Activated T-cell treated with anti-CD3 and anti-CD28 coated beads for 4 hours (primary cell): Measurements from ENCODE around the gene SLC35F5.
A peak's percentile ranks its signal among the peaks of the same experiment; 100 is the strongest.
"Not testable (repeated sequence)": the region's sequence is repeated elsewhere in the genome, so short reads cannot be mapped to it uniquely, and the experiment has no call there.

Experiments used
- DNase-seq: peaks from one replicate; pipeline ENCODE4 v3.0.0-alpha.2; 2020

The SLC35F5 gene, protein sequence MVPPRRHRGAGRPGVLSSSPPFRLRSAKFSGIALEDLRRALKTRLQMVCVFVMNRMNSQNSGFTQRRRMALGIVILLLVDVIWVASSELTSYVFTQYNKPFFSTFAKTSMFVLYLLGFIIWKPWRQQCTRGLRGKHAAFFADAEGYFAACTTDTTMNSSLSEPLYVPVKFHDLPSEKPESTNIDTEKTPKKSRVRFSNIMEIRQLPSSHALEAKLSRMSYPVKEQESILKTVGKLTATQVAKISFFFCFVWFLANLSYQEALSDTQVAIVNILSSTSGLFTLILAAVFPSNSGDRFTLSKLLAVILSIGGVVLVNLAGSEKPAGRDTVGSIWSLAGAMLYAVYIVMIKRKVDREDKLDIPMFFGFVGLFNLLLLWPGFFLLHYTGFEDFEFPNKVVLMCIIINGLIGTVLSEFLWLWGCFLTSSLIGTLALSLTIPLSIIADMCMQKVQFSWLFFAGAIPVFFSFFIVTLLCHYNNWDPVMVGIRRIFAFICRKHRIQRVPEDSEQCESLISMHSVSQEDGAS

DNA sequence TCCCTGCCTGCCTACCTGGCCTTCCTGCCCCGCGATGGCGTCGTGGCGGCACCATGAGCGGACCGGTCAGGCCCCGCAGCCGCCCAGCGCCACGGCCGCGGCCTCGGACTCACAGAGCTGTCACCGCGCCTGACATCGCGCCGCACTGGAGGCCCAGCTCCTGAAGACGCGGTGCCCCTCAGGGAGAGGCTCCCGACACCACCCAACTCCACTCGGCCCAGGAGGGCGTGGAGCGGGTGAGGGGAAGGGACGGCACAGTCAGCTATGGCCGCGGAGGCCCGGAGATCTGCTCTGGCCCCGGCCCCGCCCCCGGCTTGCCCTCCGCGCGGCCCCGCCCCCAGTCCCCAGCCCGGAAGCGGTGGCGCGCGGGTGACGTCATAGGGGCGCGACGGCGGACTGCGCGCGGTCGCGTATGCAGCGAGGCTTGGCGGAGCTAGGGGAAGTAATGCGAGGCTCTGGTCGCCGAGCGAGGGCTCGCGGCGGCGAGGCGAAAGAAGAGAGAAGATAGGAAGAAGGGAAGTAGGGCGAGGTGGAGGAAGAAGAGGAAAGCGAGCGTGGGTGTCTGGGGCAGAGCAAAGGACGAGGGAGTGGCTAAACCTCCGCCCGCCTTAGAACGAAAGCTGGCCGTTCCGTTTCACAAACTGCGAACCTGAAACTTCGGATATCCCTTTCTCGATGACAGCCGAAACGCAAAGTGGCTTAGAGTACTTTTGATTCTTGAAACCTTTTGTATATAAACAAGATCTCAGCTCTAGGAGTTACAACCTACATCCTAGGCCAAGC is at the start of gene SLC35F5:
SLC35F5 (minus strand) TSS at position 288 of the 783 bp plus-strand sequence; CDS start at position 55, 233 bp downstream.
- peak; percentile 91 for DNase-seq

GRCh38 chr2:113799375-113799774 is 42.9 kb upstream of the SLC35F5 start:
- DNase-seq = no peak

DNA sequence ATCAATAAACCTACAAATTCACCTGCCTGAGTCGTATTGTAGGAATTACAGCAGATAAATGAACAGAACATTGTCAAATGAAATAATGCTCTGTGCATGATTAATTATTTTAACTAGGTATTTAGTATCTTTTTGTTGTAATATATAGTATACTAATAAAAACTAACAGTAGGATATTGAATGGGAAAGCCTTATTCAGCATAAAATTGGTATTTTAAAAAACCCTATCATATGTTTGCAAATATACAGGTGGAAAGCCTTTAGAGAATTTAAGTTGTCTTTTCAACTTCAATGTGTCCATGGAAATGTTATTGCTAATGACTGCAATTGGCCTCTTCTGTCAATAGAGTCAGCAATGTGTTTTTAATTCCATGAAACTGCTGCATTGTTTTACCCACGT is 40.8 kb upstream of the SLC35F5 start:
- no peak for DNase-seq

GRCh38 chr2:113796592-113797175 is 40.2 kb upstream of the SLC35F5 start:
- DNase-seq = no peak

- DNase-seq = no peak
These were observed 39.0 kb upstream of the SLC35F5 start for GRCh38 chr2:113795405-113795920.

DNA sequence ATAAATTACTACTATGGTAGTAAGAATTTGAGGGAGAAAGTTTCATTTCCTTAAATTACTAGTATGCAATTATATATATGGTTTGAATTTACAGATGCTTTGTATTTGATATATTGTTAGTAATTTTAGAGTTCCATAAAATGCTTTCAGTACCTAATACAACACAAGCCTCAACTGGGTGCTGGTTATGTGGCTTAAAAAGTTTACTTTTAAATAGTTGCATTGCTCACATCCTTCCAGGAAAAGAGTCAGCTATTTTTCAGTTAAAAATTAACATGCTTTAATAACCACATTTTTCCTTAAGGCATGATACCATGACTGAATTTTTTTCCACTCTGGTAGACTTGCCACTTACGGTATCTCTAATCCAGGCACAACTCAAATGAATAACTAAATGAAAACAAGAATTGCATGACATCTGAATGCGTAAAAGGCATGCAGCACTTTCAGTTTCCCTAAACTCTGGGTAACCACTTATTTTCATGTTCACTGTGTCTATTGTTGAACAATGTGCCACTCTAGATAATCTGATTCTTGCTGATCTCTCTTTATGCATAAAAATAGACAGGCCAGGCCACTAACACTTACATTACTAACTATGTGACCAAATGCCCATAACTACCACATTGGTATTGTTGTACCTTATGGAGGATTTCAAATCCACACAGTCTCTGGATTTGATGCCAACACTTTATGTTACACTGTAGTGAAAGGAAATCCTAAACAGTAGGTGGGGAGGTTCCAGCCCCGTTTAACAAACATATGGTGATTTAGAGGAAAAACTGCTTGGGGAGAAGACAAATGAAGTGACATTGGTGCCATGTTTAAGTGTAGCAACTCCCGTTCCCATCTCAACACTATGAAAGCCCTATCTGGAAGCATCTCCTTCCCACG is 35.5 kb upstream of the SLC35F5 start:
- DNase-seq = no peak

GRCh38 chr2:113784823-113785744 is 28.6 kb upstream of the SLC35F5 start:
- no peak for DNase-seq

DNA sequence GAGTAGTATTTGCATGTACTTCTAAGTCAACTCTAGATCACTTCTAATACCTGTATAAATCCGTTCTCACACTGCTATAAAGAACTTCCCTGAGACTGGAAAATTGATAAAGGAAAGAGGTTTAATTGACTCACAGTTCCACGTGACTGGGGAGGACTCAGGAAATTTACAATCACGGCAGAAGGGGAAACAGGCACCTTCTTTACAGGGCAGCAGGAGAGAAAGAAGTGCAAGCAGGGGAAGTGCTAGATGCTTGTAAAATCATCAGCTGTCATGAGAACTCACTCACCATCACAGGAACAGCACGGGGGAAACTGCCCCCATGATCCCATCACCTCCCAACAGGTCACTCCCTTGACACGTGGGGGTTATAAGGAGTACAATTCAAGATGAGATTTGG is 24.0 kb upstream of the SLC35F5 start:
- no peak for DNase-seq

DNA sequence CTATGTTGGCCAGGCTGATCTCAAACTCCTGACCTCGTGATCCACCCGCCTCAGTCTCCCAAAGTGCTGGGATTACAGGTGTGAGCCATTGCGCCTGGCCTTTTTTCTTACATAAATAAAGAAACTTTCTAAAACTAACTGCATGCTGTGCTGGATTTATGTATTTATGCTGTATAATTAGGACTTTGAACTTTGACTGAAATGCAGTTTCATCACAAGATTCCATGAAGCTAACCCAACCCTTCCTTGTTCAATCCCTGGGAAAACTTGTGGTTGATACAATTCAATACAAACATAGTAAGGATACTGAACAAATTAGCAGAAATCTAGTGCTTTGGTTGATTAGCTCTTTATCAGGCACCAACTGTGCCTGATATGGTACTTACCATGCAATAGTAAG is 20.9 kb upstream of the SLC35F5 start:
- no peak for DNase-seq

DNA sequence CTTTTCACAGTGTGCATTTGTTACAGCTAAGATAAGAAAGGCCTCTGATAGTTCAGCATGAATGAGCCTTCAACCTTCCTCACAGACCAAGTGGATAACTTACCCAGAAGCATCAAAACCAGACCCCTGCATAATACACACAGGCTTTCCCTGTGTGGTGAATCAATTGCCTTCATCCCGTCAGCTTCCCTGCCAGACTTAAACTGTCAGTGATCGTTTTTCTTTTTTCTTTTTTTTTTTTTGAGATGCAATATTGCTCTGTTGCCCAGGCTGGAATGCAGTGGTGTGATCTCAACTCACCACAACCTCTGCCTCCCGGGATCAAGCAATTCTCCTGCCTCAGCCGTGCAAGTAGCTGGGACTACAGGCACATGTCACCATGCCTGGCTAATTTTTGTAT is 20.5 kb upstream of the SLC35F5 start:
- no peak for DNase-seq

DNA sequence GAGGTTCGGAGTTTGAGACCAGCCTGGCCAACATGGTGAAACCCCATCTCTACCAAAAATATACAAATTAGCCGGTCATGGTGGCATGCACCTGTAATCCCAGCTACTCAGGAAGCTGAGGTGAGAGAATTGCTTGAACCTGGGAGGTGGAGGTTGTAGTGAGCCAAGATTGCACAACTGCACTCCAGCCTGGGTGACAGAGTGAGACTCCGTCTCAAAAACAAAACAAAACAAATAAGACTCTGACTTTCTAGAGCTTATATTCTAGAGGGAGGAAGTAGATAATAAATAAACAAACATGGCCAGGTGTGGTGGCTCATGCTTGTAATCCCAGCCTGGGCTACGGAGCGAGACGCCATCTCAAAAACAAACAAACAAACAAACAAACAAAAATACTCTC is 18.2 kb upstream of the SLC35F5 start:
- not testable (repeated sequence) for DNase-seq

DNA sequence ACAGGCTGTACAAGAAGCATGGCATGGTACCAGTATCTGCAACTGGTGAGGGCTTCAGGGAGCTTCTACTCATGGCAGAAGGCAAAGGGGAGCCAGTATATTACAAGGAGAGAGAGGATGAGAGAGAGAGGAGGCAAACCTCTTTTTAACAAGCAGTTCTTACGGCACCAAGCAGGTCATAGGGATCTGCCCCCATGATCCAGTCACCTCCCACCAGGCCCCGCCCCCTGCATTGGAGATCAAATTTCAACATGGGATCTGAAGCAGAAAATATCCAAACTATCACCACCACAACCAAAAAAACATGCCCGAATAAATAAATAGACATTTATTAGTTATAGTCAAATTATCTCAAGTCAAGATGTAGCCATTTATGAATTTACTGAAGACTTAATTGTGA is 14.5 kb upstream of the SLC35F5 start:
- DNase-seq = no peak

DNA sequence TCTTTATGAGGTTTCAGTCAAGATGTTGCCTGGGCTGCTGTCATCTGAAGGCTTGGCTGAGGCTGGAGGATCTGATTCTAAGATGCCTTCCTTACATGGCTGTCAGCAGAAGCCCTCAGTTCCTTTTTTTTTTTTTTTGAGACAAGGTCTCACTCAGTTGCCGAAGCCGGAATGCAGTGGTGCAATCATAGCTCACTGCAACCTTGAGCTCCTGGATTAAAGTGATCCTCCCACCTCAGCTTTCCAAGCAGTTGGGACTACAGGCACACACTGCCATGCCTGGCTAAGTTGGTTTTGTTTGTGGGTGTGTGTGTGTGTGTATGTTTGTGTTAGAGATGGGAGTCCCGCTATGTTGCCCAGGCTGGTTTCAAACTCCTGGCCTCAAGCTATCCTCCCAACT is 13.1 kb upstream of the SLC35F5 start:
- DNase-seq = no peak

GRCh38 chr2:113768770-113769169 is 12.3 kb upstream of the SLC35F5 start:
- no peak for DNase-seq

DNA sequence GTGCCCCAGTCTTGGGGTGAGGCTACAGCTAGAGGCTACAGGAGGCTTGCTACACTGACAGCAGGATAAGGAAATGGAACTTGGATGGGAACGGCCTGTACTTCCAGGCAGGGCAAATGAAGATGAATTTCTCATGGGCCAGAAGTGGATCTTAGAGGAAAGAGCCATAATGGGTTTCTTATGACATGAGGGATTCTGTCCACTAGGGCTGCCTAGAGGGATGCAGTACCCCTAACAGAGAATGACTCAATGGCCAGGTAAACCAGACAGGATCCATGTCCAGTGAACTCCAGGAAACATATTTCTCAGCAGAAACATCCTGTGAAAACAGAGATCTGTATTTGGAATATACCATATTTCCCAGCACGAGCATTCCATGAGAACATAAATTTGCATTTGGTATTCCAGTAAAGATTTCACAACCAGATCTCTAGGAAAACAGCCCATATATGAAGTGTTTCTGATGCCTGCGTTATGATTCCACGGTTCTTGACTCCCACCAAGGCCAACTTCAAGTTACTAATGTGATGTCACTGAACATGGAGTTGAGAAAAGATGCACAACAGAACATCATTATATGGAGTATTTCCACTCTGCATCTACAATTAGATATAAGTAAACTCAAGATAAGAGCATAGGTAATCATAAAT is 11.5 kb upstream of the SLC35F5 start:
- DNase-seq = no peak

- DNase-seq = no peak
These were observed 8.8 kb upstream of the SLC35F5 start for GRCh38 chr2:113765276-113765675.

DNA sequence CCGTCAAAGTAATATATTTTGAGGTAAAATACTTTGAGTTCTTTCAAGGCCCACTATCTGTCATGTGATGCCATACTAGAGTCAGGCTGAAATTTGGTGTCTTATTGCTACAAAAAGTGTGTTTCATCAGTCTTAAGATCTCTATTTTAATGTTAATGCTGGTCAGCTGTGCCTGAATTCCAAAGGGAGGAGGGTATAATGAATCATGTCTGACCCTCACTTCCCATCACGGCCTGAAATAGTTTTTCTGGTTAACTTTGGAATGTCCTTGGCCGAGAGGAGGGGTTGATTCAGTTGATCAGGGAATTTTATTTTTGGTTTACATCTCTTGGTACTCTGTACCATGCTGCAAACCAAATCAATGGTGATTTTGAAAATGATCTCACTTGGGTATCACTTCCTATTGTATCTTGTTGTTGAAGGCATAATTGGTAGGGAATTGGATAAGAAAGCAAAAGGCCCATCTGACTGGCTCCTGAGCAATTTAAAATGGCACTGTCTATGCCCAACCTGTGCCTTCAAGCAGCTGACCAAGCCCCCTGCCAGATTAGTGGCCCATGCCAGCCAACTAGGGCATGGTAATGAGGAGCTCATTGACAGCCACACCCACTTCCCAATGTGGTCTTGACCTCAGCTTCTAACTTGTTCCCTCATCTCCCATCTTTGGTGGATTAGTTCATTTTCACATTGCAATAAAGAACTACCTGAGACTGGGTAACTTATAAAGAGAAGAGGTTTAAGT is 6.1 kb upstream of the SLC35F5 start:
- no peak for DNase-seq

- no peak for DNase-seq
These were observed 4.0 kb upstream of the SLC35F5 start for GRCh38 chr2:113760400-113760799.

DNA sequence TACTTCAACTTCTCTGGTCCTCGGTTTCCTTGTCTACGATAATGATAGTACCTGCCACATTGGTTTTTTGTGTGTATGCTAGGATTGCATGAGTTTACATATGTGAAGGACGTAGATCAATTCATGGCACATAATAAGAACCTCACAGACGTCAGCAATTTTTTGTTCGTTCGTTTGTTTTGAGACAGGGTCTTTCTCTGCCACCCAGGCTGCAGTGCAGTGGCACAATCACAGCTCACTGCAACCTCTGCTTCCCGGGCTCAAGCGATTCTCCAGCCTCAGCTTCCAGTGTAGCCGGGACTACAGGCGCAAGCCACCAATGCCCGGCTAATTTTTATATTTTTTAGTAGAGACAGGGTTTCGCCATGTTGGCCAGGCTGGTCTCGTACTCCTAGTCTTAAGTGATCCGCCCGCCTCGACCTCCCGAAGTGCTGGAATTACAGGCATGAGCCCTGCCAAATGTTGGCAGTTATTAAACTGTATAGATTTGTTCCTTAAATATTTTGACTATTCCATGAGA is 756 bp upstream of the SLC35F5 start:
- DNase-seq = no peak
